ENCODE results near the gene SMIM38. TPM values are rescaled to one million over a fixed set of nuclear protein-coding genes. Genes with fewer than 3 reads are reported as not detected.
"Not testable (repeated sequence)": the region's sequence is repeated elsewhere in the genome, so short reads cannot be mapped to it uniquely, and the experiment has no call there.

Gene SMIM38
- total RNA-seq, 4 donors from 2014 or later, result 0.26 to 3.1 (median 0.31) TPM; not detected in 1

GRCh38 chr11:69142895-69143294 lies 12.8 kb upstream of the SMIM38 start:
- Histone ChIP-seq H3K27ac (no peak overlapping the region), H3K27me3 (no peaks in the 10 kb centered on the region), H3K4me1 (no peaks in the 10 kb centered on the region), H3K9me3 (peaks cover 12% of the 10 kb centered on the region), H3K4me3 (no peak overlapping the region), H3K36me3 (no peaks in the 10 kb centered on the region)
- WGBS, result 98% methylated on average over 2 of the region's 2 CpGs
- TF ChIP-seq EP300 (IDR thresholded peaks at IDR 0.05) (no peak), POLR2AphosphoS5 (IDR thresholded peaks at IDR 0.05) (no peak), POLR2A (IDR thresholded peaks at IDR 0.05) (no peak)
- TF ChIP-seq, protein P1, sequence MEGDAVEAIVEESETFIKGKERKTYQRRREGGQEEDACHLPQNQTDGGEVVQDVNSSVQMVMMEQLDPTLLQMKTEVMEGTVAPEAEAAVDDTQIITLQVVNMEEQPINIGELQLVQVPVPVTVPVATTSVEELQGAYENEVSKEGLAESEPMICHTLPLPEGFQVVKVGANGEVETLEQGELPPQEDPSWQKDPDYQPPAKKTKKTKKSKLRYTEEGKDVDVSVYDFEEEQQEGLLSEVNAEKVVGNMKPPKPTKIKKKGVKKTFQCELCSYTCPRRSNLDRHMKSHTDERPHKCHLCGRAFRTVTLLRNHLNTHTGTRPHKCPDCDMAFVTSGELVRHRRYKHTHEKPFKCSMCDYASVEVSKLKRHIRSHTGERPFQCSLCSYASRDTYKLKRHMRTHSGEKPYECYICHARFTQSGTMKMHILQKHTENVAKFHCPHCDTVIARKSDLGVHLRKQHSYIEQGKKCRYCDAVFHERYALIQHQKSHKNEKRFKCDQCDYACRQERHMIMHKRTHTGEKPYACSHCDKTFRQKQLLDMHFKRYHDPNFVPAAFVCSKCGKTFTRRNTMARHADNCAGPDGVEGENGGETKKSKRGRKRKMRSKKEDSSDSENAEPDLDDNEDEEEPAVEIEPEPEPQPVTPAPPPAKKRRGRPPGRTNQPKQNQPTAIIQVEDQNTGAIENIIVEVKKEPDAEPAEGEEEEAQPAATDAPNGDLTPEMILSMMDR (IDR thresholded peaks at IDR 0.05), result no peak
- DNase-seq (ENCODE audit: low spot score in 2 of 2), result no peak

DNA sequence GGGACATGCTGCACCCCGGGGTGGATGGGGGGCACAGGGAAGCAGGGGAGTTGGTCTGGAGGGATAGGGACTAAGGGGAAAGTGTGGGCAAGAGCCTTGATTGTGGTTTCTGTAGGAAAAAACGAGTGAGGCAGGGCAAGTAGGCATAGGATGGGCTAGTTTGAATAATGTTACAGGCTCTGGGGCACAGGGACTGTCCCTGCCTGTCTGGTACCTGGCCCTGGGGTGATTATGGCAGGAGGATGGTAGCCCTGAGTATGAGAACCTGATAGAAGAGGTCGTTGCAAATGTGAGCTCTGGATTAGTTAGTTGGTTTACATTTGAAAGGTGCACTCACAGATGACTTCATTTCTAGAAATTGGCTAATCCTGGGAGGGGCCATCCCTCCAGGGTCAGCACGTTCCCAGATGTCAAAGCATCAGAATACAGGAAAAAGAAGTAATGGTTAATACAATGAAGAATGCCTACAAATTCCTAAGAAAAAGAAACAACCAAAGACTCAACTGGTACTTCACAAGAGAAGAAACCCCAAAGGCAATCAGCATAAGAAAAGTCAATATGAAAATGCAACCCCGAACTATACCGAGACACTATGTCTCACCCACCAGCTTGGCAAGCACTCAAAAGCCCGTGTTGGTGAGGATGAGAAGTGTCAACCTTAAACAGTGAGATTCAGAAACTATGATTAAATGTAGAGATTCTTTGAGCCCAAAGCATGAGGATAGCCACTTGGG lies 11.3 kb upstream of the SMIM38 start:
- Histone ChIP-seq H3K9me3 (peaks cover 12% of the 10 kb centered on the region), H3K36me3 (no peaks in the 10 kb centered on the region), H3K4me3 (no peak overlapping the region), H3K27ac (no peak overlapping the region), H3K4me1 (no peaks in the 10 kb centered on the region), H3K27me3 (no peaks in the 10 kb centered on the region)
- 55% methylated on average over 7 of the region's 7 CpGs for WGBS
- TF ChIP-seq POLR2AphosphoS5 (IDR thresholded peaks at IDR 0.05) (no peak), EP300 (IDR thresholded peaks at IDR 0.05) (no peak), POLR2A (IDR thresholded peaks at IDR 0.05) (no peak)
- TF ChIP-seq, protein P1 (IDR thresholded peaks at IDR 0.05), result no peak
- no peak for DNase-seq (ENCODE audit: low spot score in 2 of 2)

- no peaks in the 10 kb centered on the region for H3K36me3 ChIP-seq
- WGBS, result 65% methylated on average over 4 of the region's 4 CpGs
- H3K27ac ChIP-seq, result no peak overlapping the region
- H3K4me1 ChIP-seq, result no peaks in the 10 kb centered on the region
- no peak for TF ChIP-seq POLR2AphosphoS5 (IDR thresholded peaks at IDR 0.05)
- TF ChIP-seq, protein P1 (IDR thresholded peaks at IDR 0.05), result no peak
- no peak for TF ChIP-seq EP300 (IDR thresholded peaks at IDR 0.05)
- TF ChIP-seq POLR2A (IDR thresholded peaks at IDR 0.05), result no peak
- H3K27me3 ChIP-seq, result no peaks in the 10 kb centered on the region
- DNase-seq (ENCODE audit: low spot score in 2 of 2), result no peak
- H3K9me3 ChIP-seq, result peaks cover 12% of the 10 kb centered on the region
- no peak overlapping the region for H3K4me3 ChIP-seq
Observed at GRCh38 chr11:69145050-69145380, 10.7 kb upstream of the SMIM38 start.

- H3K4me3 ChIP-seq, result no peak overlapping the region
- H3K36me3 ChIP-seq, result no peaks in the 10 kb centered on the region
- 95% methylated on average over 13 of the region's 13 CpGs for WGBS
- H3K4me1 ChIP-seq, result no peaks in the 10 kb centered on the region
- no peak for DNase-seq (ENCODE audit: low spot score in 2 of 2)
- H3K9me3 ChIP-seq, result peaks cover 12% of the 10 kb centered on the region
- H3K27ac ChIP-seq, result no peak overlapping the region
- no peak for TF ChIP-seq EP300 (IDR thresholded peaks at IDR 0.05)
- TF ChIP-seq, protein P1 (IDR thresholded peaks at IDR 0.05), result no peak
- no peak for TF ChIP-seq POLR2AphosphoS5 (IDR thresholded peaks at IDR 0.05)
- TF ChIP-seq POLR2A (IDR thresholded peaks at IDR 0.05), result no peak
- H3K27me3 ChIP-seq, result no peaks in the 10 kb centered on the region
Observed at GRCh38 chr11:69148377-69148762, 7.4 kb upstream of the SMIM38 start.

DNA sequence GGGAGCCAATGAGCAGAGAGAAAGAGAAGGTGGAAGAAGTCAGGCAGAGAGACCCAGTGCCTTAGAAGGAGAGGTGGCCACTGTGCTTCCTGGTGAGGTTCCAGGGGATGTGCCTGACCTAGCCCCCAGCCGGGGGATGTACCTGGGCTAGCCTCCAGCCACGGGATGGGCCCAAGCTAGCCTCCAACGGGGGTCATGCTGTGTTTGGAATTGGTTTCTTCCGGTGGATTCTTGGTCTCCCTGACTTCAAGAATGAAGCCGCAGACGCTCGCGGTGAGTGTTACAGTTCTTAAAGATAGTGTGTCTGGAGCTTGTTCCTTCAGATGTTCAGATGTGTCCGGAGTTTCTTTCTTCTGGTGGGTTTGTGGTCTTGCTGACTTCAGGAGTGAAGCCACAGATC lies 6.9 kb upstream of the SMIM38 start:
- WGBS, result 90% methylated on average over 9 of the region's 9 CpGs
- Histone ChIP-seq H3K4me1 (no peaks in the 10 kb centered on the region), H3K36me3 (no peaks in the 10 kb centered on the region), H3K9me3 (peaks cover 12% of the 10 kb centered on the region), H3K4me3 (no peak overlapping the region), H3K27ac (no peak overlapping the region), H3K27me3 (no peaks in the 10 kb centered on the region)
- DNase-seq (ENCODE audit: low spot score in 2 of 2), result no peak
- TF ChIP-seq EP300 (IDR thresholded peaks at IDR 0.05) (no peak), POLR2AphosphoS5 (IDR thresholded peaks at IDR 0.05) (no peak), POLR2A (IDR thresholded peaks at IDR 0.05) (no peak)
- TF ChIP-seq, protein P1 (IDR thresholded peaks at IDR 0.05), result no peak

DNA sequence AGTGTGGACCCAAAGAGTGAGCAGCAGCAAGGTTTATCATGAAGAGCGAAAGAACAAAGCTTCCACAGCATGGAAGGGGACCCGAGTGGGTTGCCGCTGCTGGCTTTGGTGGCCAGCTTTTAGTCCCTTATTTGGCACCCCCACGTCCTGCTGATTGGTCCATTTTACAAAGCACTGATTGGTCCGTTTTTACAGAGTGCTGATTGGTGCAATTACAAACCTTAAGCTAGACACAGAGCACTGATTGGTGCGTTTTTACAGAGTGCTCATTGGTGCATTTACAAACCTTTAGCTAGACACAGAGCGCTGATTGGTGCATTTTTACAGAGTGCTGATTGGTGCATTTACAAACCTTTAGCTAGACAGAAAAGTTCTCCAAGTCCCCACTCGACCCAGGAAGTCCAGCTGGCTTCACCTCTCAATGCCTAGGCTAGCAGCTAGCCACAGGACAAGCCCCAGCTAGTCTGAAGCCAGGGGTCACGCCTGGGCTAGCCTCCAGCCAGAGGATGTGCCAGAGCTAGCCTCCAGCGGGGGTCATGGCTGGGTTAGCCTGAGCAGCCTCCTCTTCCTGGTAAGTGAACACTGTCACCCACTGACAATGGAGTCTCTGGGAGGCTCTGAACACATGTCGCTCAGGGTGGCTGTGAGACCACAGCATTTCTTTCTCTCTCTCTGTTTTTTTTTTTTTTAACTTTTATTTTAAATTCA lies 6.2 kb upstream of the SMIM38 start:
- not testable (repeated sequence) for H3K36me3 ChIP-seq; H3K27me3 ChIP-seq; H3K27ac ChIP-seq; H3K4me3 ChIP-seq; DNase-seq (ENCODE audit: low spot score in 2 of 2); H3K4me1 ChIP-seq
- peaks cover 12% of the 10 kb centered on the region for H3K9me3 ChIP-seq
- 90% methylated on average over 10 of the region's 11 CpGs for WGBS
